Measurements from ENCODE around the gene GMPR2. TPM values are rescaled to one million over a fixed set of nuclear protein-coding genes. Genes with fewer than 3 reads are reported as not detected.

GMPR2 gene
- total and polyA plus RNA-seq, 2 of the 13 experiments (the other 11 are each of a cell fraction or from before 2014, with no cell fraction given): 210 to 273 TPM

DNA sequence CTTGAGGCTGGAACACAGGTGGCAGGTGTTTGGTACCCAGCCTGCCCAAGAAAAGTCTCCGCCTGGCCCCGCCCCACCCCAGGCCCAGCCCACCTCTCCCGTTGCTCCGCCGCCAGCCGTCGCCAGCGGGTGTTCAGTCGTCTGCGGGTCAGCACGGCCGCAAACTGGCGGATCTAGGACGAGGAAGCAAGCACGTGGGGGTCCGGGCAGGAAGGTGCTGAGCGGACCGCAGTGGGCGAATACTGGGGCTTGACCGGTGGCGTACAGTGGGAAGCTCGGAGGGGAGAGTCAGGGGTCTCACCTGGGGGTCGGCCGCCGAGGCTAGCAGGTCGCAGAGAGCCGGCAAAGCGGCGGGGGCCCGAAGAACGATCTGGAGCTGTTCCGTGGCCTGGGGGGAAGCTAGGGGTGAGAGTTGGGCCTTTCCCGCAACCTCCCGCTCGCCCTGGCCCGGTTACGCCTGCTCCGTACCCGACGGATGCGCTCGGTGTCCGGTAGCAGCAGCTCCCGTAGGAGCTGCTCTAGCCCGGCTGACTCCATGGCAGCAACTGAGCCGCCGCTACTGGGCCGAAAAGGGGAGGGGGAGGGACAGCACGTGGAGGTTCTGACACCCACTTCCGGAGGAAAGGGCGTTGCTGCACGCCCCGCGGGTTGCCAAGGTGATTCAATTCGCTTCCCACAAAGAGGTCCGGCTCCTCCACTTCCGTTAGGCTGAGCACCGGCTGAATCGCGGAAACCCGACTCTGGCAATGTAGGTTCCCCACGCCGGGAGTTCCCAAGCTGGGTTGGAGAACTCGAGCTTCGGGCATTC is 44.3 kb upstream of the GMPR2 start, which contains the start of gene IPO4 (continued):
- TF ChIP-seq, protein P1, sequence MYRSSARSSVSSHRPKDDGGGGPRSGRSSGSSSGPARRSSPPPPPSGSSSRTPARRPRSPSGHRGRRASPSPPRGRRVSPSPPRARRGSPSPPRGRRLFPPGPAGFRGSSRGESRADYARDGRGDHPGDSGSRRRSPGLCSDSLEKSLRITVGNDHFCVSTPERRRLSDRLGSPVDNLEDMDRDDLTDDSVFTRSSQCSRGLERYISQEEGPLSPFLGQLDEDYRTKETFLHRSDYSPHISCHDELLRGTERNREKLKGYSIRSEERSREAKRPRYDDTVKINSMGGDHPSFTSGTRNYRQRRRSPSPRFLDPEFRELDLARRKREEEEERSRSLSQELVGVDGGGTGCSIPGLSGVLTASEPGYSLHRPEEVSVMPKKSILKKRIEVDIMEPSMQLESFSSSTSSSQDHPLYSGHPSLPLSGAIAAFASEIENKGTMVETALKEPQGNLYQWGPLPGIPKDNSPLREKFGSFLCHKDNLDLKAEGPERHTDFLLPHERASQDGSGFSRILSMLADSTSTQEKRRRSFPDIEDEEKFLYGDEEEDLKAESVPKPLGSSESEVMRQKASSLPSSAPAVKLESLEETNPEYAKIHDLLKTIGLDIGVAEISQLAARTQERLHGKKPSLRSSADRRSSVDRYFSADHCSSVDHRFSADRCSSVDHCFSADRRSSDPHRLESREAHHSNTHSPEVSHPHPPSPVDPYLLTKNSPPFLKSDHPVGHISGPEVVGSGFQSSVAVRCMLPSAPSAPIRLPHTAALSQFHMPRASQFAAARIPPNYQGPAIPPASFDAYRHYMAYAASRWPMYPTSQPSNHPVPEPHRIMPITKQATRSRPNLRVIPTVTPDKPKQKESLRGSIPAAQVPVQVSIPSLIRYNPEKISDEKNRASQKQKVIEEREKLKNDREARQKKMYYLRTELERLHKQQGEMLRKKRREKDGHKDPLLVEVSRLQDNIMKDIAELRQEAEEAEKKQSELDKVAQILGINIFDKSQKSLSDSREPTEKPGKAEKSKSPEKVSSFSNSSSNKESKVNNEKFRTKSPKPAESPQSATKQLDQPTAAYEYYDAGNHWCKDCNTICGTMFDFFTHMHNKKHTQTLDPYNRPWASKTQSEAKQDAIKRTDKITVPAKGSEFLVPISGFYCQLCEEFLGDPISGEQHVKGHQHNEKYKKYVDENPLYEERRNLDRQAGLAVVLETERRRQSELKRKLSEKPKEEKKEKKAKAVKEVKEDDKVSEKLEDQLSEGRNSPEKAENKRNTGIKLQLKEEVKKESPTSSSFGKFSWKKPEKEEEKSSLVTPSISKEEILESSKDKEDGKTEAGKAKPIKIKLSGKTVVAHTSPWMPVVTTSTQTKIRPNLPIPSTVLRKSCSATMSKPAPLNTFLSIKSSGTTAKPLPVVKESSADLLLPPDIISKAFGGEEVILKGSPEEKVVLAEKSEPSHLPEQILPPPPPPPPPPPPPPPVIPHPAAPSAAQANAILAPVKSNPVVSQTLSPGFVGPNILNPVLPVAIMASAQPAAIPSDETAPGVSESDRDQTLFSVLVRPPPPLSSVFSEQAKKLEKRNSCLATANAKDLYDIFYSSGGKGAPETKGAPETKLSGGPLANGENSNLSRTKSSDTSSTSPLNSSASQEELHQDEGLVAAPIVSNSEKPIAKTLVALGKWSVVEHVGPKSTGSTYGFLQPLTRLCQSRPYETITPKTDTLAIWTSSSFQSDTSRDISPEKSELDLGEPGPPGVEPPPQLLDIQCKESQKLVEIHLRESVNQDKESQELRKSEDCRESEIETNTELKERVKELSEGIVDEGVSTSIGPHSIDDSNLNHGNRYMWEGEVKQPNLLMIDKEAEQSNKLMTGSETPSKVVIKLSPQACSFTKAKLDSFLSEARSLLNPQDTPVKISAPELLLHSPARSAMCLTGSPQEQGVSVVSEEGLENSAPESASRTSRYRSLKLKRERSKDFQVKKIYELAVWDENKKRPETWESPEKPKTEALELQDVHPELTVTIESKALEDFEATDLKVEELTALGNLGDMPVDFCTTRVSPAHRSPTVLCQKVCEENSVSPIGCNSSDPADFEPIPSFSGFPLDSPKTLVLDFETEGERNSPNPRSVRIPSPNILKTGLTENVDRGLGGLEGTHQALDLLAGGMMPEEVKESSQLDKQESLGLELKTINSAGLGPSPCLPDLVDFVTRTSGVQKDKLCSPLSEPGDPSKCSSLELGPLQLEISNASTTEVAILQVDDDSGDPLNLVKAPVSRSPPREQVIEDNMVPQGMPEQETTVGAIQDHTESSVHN (CRISPR knock-in tag; IDR thresholded peaks at IDR 0.05): peak; percentile 94
- TF ChIP-seq POLR2AphosphoS2 (IDR thresholded peaks at IDR 0.05; ENCODE audit: low read depth, low read length) (peak; percentile 78), ZBTB1 (CRISPR knock-in tag; IDR thresholded peaks at IDR 0.05; ENCODE audit: borderline replicate concordance) (peak; percentile 25; the same call in 1 of the 2 replicates), ZNF773 (CRISPR knock-in tag; IDR thresholded peaks at IDR 0.05; ENCODE audit: borderline replicate concordance) (peak; percentile 93), BCL6 (CRISPR knock-in tag; IDR thresholded peaks at IDR 0.05) (peak; percentile 83), TEF (CRISPR knock-in tag; IDR thresholded peaks at IDR 0.05) (peak; percentile 82), ZNF841 (CRISPR knock-in tag; IDR thresholded peaks at IDR 0.05; ENCODE audit: borderline replicate concordance) (no peak), RXRB (CRISPR knock-in tag; IDR thresholded peaks at IDR 0.05; ENCODE audit: borderline replicate concordance) (peak; percentile 97), NCOA5 (CRISPR knock-in tag; IDR thresholded peaks at IDR 0.05) (peak; percentile 18; the same call in 1 of the 2 replicates), SMC3 (IDR thresholded peaks at IDR 0.05; ENCODE audit: low read length) (peak; percentile 13; the same call in 1 of the 2 replicates), GZF1 (CRISPR knock-in tag; IDR thresholded peaks at IDR 0.05) (no peak; the same call in 1 of the 2 replicates), DDIT3 (CRISPR knock-in tag; IDR thresholded peaks at IDR 0.05) (peak; percentile 29; the same call in 1 of the 2 replicates), ATRX (CRISPR knock-in tag; IDR thresholded peaks at IDR 0.05; ENCODE audit: borderline replicate concordance) (no peak), GLI4 (CRISPR knock-in tag; IDR thresholded peaks at IDR 0.05; ENCODE audit: borderline replicate concordance) (peak; percentile 98; the same call in 1 of the 2 replicates), AHR (CRISPR knock-in tag; IDR thresholded peaks at IDR 0.05) (peak; percentile 99), ZNF788 (CRISPR knock-in tag; IDR thresholded peaks at IDR 0.05; ENCODE audit: borderline replicate concordance) (peak; percentile 100), ZKSCAN5 (CRISPR knock-in tag; IDR thresholded peaks at IDR 0.05) (peak; percentile 57; the same call in 1 of the 2 replicates), ZNF839 (CRISPR knock-in tag; IDR thresholded peaks at IDR 0.05; ENCODE audit: borderline replicate concordance) (peak; percentile 74), BHLHE40 (IDR thresholded peaks at IDR 0.05; ENCODE audit: low read length) (peak; percentile 95)
- TF ChIP-seq, protein P2, sequence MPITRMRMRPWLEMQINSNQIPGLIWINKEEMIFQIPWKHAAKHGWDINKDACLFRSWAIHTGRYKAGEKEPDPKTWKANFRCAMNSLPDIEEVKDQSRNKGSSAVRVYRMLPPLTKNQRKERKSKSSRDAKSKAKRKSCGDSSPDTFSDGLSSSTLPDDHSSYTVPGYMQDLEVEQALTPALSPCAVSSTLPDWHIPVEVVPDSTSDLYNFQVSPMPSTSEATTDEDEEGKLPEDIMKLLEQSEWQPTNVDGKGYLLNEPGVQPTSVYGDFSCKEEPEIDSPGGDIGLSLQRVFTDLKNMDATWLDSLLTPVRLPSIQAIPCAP (CRISPR knock-in tag; IDR thresholded peaks at IDR 0.05; ENCODE audit: low read depth): peak; percentile 85
